Suppressor macrophage treated with lipopolysaccharide for 4 hours (primary cell): Measurements from ENCODE around the gene UHRF1.
"Not testable (repeated sequence)": the region's sequence is repeated elsewhere in the genome, so short reads cannot be mapped to it uniquely, and the experiment has no call there.

Experiments
- DNase-seq: peaks from one replicate; pipeline ENCODE4 v3.0.0-alpha.2; 2020

The UHRF1 gene

GRCh38 chr19:4972509-4973230, 63.4 kb downstream of the UHRF1 start:
- no peak for DNase-seq

- DNase-seq, result peak; percentile 59
Observed at GRCh38 chr19:4974880-4975469, 65.7 kb downstream of the UHRF1 start.

- DNase-seq, result not testable (repeated sequence)
Observed at GRCh38 chr19:4975601-4976000, 66.3 kb downstream of the UHRF1 start.

- peak; percentile 96 for DNase-seq
Observed at GRCh38 chr19:4976401-4977298, 67.3 kb downstream of the UHRF1 start.

GRCh38 chr19:4977299-4978174, 68.2 kb downstream of the UHRF1 start:
- no peak for DNase-seq

DNA sequence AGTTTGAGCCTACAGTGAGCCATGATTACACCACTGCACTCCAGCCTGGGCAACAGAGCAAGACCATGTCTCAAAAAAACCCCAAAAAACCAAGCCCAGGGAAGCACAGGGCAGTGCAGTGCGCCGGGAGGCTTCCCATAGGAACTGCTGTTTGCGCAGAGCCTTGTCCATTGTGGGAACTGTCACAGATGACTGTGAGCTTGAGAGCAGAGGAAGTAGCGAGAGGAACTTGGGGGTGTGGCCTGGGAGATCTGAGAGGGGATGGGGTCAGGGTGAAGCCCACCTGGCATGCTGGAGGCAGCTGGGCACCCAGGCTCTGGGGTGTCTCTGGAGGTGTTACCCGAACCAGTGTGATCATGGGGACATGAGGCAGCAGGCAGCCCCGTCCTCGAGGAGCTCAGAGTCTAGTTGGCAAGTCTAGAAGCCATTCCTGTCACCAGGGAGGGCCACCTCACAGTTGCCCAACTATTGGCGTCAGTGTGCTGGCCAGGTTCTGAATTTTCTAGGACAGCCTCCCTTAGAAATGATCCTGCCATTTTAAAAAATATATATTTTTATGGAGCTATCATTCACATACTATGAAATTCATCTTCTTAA, 70.0 kb downstream of the UHRF1 start:
- DNase-seq, result peak; percentile 48

DNA sequence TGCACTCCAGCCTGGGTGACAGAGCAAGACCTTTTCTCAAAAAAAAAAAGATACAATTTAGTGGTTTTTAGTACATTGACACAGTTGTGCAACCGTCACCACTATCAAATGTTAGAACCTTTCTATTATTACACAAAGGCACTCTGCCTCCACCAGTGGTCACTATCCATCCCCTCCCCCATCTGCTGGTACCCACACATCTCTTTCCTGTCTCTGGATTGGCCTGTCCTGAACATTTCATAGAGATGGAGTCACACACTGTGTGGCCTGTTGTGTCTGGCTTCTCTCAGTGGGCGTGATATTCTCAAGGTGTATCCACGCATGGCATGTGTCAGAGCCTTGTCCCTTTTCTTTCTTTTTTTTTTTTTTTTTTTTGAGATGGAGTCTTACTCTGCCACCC, 70.8 kb downstream of the UHRF1 start:
- DNase-seq, result no peak

- no peak for DNase-seq
Observed at GRCh38 chr19:4980838-4981680, 71.8 kb downstream of the UHRF1 start.

DNA sequence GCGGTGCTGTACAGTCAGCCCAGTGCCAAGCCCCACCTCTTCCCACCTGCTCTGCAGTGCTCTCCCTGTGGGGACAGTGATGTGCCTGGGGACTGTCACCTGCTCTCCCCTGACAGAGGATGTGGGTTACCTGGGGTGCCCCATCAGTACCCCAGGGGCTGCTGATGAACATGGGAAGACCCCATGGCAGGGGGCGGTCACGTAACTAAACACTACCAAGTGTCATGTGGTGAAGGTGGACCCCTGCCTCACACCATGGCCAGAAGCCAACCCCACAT, 72.3 kb downstream of the UHRF1 start:
- no peak for DNase-seq

DNA sequence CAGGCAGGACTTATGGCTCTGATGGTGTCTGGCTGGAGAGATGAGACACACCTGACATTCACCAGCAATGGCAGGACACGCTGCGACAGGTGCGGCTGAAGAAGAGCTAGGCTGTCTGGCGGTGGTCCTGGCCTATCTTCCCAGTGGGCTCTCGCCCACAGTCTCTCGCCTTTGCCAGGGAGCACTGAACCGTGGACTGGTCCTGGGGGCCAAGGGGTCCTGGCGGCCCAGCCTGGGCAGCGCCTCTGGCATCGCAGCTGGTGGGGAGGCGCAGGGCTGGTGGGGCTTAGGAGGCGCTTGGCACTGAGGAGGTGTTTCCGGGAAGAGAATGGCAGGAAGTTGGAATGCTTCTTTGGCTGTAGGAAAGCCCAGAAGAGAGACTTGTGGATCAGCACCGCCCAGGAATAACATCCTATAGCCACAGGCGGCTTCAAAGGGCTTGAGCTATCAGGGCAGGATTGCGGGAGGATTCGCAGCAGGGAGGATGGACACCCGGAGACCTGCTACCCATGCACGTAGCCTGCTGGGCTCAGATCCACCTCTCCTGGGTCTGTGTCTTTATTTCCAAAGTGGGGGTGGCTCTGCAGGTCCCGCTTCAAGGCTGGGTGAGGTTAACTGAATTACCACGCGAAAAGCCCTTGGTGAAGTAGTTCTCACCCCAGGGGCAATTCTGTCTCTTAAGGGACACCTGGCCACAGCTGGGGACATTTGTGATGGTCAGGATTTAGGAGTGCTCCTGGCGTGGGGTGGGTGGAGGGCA, 74.2 kb downstream of the UHRF1 start:
- no peak for DNase-seq

DNA sequence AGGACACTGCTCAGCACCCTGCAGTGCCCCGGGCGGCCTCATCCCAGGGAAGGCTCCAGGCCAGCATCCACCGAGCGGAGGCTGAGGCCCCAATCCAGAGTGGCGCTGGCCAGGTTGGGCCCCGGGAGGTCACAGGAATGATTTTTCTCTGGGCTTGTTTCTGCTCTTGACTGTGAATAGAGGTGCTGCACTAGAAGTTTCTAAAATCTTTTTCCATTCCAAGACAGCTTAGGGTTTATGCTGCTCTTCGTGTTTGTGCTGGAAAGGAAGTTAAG, 74.7 kb downstream of the UHRF1 start:
- DNase-seq, result no peak

DNA sequence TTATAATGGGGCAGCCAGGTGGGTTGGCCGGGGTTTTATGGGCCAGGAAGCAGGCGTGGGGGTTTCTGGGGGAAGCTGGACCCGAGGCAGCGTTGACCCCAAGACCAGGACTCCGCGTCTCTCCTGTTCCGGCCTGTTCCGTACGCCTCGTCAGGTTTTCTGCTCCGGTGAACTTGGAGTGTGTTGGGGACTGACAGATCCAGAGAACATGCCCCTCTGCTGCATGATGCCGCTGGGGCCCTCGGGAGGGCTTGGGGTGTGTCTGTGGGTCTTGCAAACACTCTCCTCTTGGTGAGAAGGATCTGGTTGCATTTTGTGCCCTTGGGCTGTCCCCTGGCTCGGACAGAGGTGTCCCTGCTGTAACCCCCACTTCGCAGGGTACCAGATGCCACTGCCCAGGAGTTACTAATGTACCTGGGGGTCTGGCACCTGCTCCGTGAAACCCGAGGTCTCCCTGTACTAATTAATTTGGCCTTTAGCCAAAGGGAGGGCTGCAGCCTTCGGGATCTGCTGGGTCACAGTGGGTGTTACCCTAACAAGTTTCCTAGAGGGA, 75.2 kb downstream of the UHRF1 start:
- no peak for DNase-seq

GRCh38 chr19:4985551-4985991, 76.3 kb downstream of the UHRF1 start:
- no peak for DNase-seq

GRCh38 chr19:4986056-4986455, 76.8 kb downstream of the UHRF1 start:
- DNase-seq, result no peak

- DNase-seq, result no peak
Observed at GRCh38 chr19:4986471-4986891, 77.2 kb downstream of the UHRF1 start.

DNA sequence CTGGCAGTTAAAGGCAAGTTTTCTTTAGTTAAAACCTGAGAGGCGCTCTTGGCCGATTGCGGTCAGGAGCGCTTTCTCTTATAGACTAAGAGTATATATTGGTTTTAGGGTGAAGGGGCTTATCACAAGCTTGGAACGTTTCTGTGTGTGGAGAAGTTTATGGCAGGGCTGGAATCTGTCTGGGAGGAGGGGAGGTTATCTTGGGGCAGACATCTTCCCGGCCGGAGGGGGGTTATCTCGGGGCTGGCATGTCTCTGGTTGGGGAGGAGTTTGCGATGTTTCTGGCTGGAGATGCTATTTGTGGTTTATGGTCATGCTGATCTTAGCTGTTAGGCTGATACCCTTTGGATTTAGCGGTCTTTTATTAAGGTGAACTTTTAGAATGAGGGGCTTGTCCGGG, 78.0 kb downstream of the UHRF1 start:
- DNase-seq, result no peak

- no peak for DNase-seq
Observed at GRCh38 chr19:4987692-4988370, 78.5 kb downstream of the UHRF1 start.

DNA sequence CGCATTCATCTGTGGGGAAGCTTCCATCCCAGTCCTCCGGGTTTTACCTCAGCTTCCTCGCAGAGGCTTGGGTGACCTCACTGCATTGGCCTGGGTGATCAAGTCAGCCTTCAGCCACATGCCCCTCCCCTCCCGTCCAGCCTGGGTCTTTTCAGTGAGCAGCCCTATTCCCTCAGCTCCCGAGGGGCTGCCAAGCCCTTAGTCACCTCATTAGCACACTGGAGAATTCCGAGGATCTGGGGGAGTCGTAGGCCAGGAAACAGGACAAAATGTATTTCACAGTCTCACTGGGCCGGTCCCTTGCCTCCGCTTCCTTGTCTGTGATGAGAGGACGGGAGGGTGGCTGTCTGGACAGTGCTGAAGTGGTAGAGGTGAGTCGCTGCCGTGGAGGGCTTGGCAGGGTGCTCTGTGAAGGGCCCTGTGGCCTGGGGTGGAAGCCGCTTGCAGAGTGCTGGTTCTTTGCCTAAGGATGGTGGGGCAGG, 79.5 kb downstream of the UHRF1 start:
- no peak for DNase-seq

- no peak for DNase-seq
Observed at GRCh38 chr19:4990306-4990705, 81.0 kb downstream of the UHRF1 start.

DNA sequence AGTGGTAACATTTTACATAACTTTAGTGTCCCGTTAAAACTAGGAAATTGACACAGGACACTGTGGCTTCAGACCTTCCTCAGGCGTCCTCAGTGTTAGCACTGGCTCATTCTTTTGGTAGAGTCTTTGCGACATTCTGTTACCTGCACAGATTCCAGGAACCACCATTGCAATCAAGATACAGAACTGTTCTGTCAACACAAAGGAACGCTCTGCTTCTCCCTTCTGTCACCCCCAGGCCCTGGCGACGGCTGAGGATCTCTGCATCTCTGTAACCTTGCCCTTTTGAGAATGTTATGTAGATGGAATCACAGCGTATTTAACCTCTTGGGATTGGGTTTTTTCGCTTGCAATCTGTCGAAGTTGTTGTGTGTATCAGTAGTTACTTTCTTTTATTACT, 82.2 kb downstream of the UHRF1 start:
- DNase-seq, result no peak
